ENCODE results near the gene CDK14.

Gene CDK14

GRCh38 chr7:90596671-90597562, 796 bp downstream of the CDK14 start:
- no peak for DNase-seq (ENCODE audit: low spot score)

GRCh38 chr7:90597563-90598253, 1.6 kb downstream of the CDK14 start:
- no peak for DNase-seq (ENCODE audit: low spot score)

DNA sequence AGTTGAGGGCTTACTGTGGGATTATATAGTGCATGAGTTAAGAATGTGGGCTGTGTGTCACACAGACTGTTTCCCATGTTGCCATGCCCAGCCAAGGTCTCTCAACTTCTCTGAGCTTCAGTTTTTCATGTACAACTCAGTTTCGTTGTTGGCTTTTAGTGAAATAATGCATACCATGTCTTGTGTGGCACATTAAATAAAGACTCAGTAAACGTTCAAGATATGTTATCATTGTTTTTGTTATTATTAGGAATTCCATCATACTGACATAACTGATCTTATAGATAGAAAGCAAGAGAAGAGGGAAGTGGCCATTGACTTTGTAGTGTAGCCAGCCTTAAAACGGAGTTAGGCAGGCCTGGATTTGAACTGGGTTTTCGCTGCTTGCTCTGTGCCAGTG, 2.9 kb downstream of the CDK14 start:
- no peak for DNase-seq (ENCODE audit: low spot score)

- DNase-seq (ENCODE audit: low spot score) = no peak
Observed at GRCh38 chr7:90599892-90600555, 3.9 kb downstream of the CDK14 start.

GRCh38 chr7:90602303-90602702, 6.2 kb downstream of the CDK14 start:
- DNase-seq (ENCODE audit: low spot score) = no peak

- no peak for DNase-seq (ENCODE audit: low spot score)
Observed at GRCh38 chr7:90603346-90603745, 7.2 kb downstream of the CDK14 start.

- DNase-seq (ENCODE audit: low spot score) = no peak
Observed at GRCh38 chr7:90604383-90604782, 8.3 kb downstream of the CDK14 start.

GRCh38 chr7:90605055-90605454, 8.9 kb downstream of the CDK14 start:
- no peak for DNase-seq (ENCODE audit: low spot score)

- DNase-seq (ENCODE audit: low spot score) = no peak
Observed at GRCh38 chr7:90607196-90607595, 11.1 kb downstream of the CDK14 start.

GRCh38 chr7:90610105-90610504, 14.0 kb downstream of the CDK14 start:
- DNase-seq (ENCODE audit: low spot score) = no peak

DNA sequence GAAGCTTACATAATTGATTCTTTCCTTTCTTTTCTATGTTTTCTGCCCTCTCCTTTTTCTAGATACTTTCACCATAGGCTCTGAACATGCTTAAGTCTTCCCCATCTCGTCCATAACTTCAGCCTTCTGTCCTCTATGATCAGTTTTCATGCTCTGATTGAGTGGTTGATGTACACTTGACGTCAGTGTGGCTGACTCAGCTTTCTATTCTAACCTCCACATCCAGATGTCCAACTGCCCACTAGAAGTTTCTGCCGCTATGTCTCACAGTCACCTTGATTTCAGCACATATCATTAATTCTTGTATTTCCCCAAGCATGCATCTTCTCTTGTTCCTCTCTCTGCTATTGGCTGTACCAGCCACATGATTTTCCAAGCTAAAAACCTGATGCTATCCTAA, 15.0 kb downstream of the CDK14 start:
- DNase-seq (ENCODE audit: low spot score) = no peak

- no peak for DNase-seq (ENCODE audit: low spot score)
Observed at GRCh38 chr7:90613088-90613498, 17.0 kb downstream of the CDK14 start.

DNA sequence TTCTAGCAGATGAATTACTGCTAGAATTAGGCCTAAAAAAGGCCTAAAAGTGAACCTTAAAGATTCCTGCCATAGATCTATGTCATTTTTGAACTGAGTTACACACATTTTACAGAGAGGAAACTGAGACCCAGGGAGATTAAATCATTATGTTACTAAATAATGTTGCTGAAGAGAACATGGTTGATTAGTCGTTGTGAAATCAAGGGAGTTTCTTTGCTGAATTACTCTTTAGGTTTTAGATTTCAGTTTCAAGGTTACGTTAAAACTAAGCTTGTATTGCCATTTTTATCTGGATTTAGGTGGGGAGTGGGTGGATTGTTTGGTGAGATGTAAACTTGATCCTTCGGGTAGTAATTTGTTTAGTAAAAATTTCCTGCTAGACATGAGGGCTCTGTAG, 21.3 kb downstream of the CDK14 start:
- no peak for DNase-seq (ENCODE audit: low spot score)

GRCh38 chr7:90618876-90619275, 22.8 kb downstream of the CDK14 start:
- no peak for DNase-seq (ENCODE audit: low spot score)

DNA sequence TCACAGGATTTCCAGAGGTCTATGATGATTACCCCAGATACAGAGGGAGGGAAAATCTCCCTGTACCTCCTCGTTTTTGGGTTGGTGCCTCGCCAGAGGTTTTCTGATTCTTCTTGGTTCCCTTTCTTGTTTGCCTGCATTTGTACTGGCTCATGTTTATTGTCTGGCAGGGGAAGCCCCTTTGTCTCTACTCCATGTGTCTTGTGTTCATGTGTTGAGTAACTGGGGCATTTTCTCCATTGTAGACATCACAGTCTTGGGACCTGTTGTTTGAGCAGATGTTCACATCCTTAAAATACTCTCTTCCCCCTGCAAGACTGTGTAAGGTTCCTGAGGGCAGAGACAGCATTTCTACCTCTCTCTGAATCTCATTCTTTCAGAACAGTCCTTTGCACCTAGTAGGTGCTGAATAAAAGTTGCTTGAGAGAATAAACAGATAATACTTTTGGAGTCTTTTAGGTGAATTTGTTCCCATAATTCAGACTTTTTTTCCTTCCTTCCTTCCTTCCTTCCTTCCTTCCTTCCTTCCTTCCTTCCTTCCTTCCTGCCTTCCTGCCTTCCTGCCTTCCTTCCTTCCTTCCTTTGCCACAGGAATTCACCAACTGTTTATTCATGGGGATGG, 25.1 kb downstream of the CDK14 start:
- DNase-seq (ENCODE audit: low spot score) = no peak

GRCh38 chr7:90621747-90622140, 25.6 kb downstream of the CDK14 start:
- no peak for DNase-seq (ENCODE audit: low spot score)

DNA sequence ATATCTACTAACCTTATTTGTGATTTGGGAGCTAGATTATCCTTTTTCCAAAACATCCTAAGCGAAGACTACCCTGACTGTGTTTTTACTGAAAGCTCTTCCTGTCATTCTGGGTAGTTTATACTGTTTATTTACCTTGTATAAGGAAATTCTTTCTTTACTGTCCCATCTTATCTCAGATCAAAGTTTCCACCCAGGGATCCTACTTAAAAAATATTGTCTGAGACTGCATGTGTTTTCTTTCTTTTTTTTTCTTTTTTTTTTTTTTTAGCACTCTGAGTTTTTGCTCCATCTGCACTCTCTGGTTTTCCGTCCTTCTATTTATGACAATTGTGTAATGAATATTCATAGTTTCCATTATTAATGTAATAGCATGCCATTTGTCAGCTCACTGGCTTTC, 26.5 kb downstream of the CDK14 start:
- DNase-seq (ENCODE audit: low spot score) = no peak

DNA sequence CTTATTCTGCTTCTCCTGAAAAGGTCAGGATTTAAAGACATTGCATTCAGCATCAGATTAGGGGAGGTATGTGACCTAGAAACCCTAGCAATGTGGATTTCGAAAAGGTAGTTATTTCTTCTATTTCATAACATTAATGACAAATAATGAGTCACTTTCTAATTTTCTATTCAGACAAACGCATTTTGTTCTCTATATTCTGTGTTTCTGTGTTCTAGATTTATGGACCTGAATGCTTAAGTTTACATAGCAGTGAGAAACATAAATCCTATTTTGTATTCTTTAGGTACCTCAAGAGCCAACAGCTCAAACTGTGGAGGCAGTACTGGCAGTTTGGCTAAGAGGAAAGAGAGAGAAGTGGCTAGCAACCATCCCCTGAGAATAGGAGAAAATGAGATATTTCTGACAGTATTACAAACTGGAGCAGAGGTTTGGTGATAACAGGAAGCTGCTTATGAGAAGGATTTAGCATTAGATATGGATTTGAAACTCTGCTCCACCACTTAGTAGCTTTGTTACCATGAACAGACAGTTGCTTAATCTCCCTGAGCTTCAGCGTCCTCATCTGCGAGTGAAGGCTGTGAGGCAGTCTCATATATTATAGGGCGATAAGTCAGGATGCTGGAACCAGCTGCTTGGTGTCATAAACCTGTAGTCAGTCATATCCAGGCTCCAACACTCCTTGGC, 28.2 kb downstream of the CDK14 start:
- DNase-seq (ENCODE audit: low spot score) = no peak

DNA sequence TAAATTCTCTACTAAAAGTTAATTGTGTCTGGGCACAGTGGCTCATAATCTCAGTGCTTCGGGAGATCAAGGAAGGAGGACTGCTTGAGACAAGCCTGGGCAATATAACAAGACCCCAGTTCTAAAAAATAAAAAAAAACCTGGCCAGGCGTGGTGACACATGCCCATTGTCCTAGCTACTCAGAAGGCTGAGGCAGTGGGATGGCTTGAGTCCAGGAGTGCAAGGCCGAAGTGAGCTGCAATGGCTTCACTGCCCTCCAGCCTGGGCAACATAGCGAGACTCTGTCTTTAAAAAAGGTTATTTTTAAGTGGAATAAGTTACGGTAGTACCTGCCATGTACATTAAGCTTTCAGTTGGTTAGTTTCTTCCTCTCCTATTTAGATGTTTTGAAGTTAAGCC, 28.9 kb downstream of the CDK14 start:
- DNase-seq (ENCODE audit: low spot score) = no peak

GRCh38 chr7:90625562-90625961, 29.4 kb downstream of the CDK14 start:
- peak; percentile 48 for DNase-seq (ENCODE audit: low spot score)

DNA sequence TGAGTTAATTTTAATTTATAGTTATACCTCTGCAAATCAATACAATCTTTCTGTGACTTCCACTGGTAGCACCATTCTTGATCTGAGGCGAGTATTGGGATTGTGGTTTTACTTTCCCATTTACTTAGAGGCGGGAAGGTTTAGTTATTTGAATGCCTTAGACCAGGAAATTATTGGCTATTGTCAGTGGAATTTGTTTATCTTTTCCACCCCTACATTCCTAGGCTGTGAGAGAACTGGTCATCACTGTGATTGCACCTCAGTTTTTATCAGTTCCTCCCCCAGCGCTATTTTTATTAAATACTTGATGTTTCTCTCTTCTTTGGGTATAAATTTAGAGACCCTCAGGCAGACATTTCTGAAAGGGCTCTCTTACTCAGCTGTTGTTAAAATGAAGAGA, 29.9 kb downstream of the CDK14 start:
- DNase-seq (ENCODE audit: low spot score) = no peak
